SK-N-SH treated with all-trans-retinoic acid at 6 μM for 48 hours (cell line): Measurements from ENCODE around the gene LORICRIN.

Source experiments
- ATAC-seq: fragments of 200-7000 bp; cut with Tn5 transposase; 3 replicates; pipeline ENCODE4 v1.9.1; 2020; ENCODE audit warnings: mild to moderate bottlenecking, moderate library complexity
- BACH2 ChIP-seq: fragments of 250-450 bp; sonication (Bioruptor Pico); IDR thresholded peaks from 2 replicates; pipeline ENCODE4 v1.9.0; 2021; ENCODE audit warnings: mild to moderate bottlenecking, borderline replicate concordance
- CSDC2 ChIP-seq: fragments of 250-450 bp; sonication (Bioruptor Pico); IDR thresholded peaks from 2 replicates; pipeline ENCODE4 v1.5.0; 2020; ENCODE audit warnings: mild to moderate bottlenecking, moderate library complexity
- ESRRG ChIP-seq: fragments of 250-450 bp; sonication (Bioruptor Pico); IDR thresholded peaks from 2 replicates; pipeline ENCODE4 v1.6.1; 2021; ENCODE audit warnings: mild to moderate bottlenecking
- GLIS3 ChIP-seq: fragments of 250-450 bp; sonication (Bioruptor Pico); IDR thresholded peaks from 2 replicates; pipeline ENCODE4 v1.5.0; 2020; ENCODE audit warnings: mild to moderate bottlenecking, moderate library complexity
- ISL1 ChIP-seq: fragments of 250-450 bp; sonication (Bioruptor Pico); IDR thresholded peaks from 2 replicates; pipeline ENCODE4 v2.1.2; 2022; ENCODE audit warnings: mild to moderate bottlenecking, moderate library complexity
- OSR1 ChIP-seq: fragments of 250-450 bp; sonication (Bioruptor Pico); IDR thresholded peaks from 2 replicates; pipeline ENCODE4 v1.8.0; 2022; ENCODE audit warnings: moderate library complexity, mild to moderate bottlenecking, inconsistent platforms
- PPARA ChIP-seq: fragments of 250-450 bp; sonication (Bioruptor Pico); IDR thresholded peaks from 2 replicates; pipeline ENCODE4 v1.5.0; 2020; ENCODE audit warnings: mild to moderate bottlenecking, borderline replicate concordance
- RARB ChIP-seq: fragments of 250-450 bp; sonication (Bioruptor Pico); IDR thresholded peaks from 2 replicates; pipeline ENCODE4 v1.8.0; 2021; ENCODE audit warnings: mild to moderate bottlenecking, moderate library complexity
- SNAI2 ChIP-seq: fragments of 250-450 bp; sonication (Bioruptor Pico); IDR thresholded peaks from 2 replicates; pipeline ENCODE4 v1.5.0; 2020; ENCODE audit warnings: mild to moderate bottlenecking, moderate library complexity
- TCF4 ChIP-seq: fragments of 250-450 bp; sonication (Bioruptor Pico); IDR thresholded peaks from 2 replicates; pipeline ENCODE4 v1.8.0; 2021; ENCODE audit warnings: mild to moderate bottlenecking, moderate library complexity, borderline replicate concordance
- TOX ChIP-seq: fragments of 250-450 bp; sonication (Bioruptor Pico); IDR thresholded peaks from 2 replicates; pipeline ENCODE4 v1.8.0; 2021; ENCODE audit warnings: mild to moderate bottlenecking, moderate library complexity, borderline replicate concordance
- ZC3H10 ChIP-seq: fragments of 250-450 bp; sonication (Bioruptor Pico); IDR thresholded peaks from 2 replicates; pipeline ENCODE4 v1.5.1; 2021; ENCODE audit warnings: mild to moderate bottlenecking, moderate library complexity
- ZFP3 ChIP-seq: fragments of 250-450 bp; sonication (Bioruptor Pico); IDR thresholded peaks from 2 replicates; pipeline ENCODE4 v1.5.0; 2020; ENCODE audit warnings: mild to moderate bottlenecking, moderate library complexity
- ZNF565 ChIP-seq: fragments of 450-650 bp; formaldehyde crosslinking; conservative IDR thresholded peaks from 2 replicates; pipeline ENCODE4 v1.5.0; 2020; ENCODE audit warnings: low read depth, mild to moderate bottlenecking, moderate library complexity
- ZNF70 ChIP-seq: fragments of 450-650 bp; formaldehyde crosslinking; IDR thresholded peaks from 2 replicates; pipeline ENCODE4 v1.5.0; 2020; ENCODE audit warnings: mild to moderate bottlenecking, moderate library complexity
- ZNF8 ChIP-seq: fragments of 450-650 bp; formaldehyde crosslinking; IDR thresholded peaks from 2 replicates; pipeline ENCODE4 v1.5.0; 2020; ENCODE audit warnings: mild to moderate bottlenecking, moderate library complexity
- TF ChIP-seq, protein P1 (sequence below): fragments of 250-450 bp; sonication (Bioruptor Pico); IDR thresholded peaks from 2 replicates; pipeline ENCODE4 v1.8.0; 2020; ENCODE audit warnings: mild to moderate bottlenecking, moderate library complexity, borderline replicate concordance
- TF ChIP-seq, protein P2 (sequence below): fragments of 250-450 bp; sonication (Bioruptor Pico); IDR thresholded peaks from 2 replicates; pipeline ENCODE4 v1.5.0; 2020; ENCODE audit warnings: mild to moderate bottlenecking, moderate library complexity
- TF ChIP-seq, protein P3 (sequence below): fragments of 250-450 bp; sonication (Bioruptor Pico); IDR thresholded peaks from 2 replicates; pipeline ENCODE4 v1.8.0; 2021; ENCODE audit warnings: low read depth, mild to moderate bottlenecking, moderate library complexity, borderline replicate concordance
- TF ChIP-seq, protein P4 (sequence below): fragments of 250-450 bp; sonication (Bioruptor Pico); IDR thresholded peaks from 2 replicates; pipeline ENCODE4 v1.5.1; 2021; ENCODE audit warnings: mild to moderate bottlenecking, moderate library complexity

Gene LORICRIN

DNA sequence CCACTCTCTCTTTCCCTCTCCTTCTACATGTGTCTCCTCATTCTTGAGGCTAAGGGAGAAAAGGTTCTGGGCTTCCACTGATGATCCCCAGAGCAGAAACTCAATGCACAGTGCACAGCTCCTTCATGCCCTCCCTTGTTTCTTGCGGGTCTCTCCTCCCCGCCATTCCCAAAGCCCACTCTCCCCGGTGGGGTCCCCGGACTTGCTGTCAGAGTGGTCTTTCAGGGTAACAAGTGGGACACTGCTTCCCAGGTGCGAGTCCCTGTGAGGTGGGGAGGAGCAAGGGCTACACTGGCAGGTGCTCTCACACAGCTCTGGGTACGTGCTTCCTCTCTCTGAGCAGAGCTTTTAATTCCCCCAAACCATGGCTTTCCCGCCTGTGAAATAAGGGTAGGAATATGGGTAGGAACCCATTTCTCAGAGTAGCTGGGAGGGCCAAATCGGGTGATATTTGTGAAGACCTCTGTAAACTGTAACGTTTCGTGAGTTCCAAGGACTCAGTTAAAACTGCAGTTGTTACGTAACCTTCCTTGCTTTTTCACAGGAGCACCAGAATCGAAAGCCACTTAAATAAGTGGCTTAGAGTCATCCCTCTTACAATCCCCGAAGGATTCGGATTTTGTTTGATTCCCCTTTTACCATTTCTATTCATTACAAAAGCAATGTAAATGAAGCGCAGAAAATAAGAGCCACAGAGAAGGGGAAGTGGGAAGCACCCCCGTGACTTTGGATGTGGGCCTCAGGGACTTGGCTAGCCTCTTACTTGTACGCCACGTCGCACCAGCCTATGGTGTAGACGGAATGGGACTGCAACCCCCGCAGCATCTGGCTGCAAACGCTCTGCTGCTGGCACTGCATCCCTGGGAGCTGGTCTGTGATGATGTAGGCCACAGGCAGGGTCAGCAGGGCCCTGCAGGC, 47.1 kb downstream of the LORICRIN start (continued):
- TF ChIP-seq, protein P1, sequence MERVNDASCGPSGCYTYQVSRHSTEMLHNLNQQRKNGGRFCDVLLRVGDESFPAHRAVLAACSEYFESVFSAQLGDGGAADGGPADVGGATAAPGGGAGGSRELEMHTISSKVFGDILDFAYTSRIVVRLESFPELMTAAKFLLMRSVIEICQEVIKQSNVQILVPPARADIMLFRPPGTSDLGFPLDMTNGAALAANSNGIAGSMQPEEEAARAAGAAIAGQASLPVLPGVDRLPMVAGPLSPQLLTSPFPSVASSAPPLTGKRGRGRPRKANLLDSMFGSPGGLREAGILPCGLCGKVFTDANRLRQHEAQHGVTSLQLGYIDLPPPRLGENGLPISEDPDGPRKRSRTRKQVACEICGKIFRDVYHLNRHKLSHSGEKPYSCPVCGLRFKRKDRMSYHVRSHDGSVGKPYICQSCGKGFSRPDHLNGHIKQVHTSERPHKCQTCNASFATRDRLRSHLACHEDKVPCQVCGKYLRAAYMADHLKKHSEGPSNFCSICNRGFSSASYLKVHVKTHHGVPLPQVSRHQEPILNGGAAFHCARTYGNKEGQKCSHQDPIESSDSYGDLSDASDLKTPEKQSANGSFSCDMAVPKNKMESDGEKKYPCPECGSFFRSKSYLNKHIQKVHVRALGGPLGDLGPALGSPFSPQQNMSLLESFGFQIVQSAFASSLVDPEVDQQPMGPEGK (CRISPR knock-in tag) = no peak
- TF ChIP-seq CSDC2 = no peak
- no peak for TF ChIP-seq ZC3H10 (CRISPR knock-in tag)
- no peak for TF ChIP-seq TCF4
- TF ChIP-seq TOX (CRISPR knock-in tag) = no peak

DNA sequence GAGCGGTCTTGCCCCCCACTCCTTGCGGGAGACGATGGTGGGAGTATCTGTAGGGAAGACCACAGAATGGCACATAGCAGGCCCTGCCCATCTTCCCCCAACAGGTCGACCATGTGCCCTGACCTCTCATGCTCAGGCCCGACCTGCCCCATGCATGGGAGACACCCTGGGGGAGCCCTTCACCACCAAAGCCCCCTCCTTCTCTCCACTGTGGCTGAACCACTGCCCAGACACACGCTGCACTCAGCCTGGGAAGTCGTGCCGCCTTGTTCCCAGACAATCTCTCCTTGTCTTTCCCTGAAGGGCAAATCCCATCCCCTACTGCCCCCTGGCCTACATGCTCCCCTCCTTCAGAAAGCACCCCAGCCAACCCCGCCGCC, 47.7 kb downstream of the LORICRIN start:
- TF ChIP-seq PPARA (CRISPR knock-in tag) (no peak), ISL1 (CRISPR knock-in tag) (no peak), OSR1 (no peak), BACH2 (CRISPR knock-in tag) (no peak), GLIS3 (CRISPR knock-in tag) (no peak), RARB (CRISPR knock-in tag) (no peak), CSDC2 (no peak), SNAI2 (CRISPR knock-in tag) (no peak), TCF4 (no peak), ZNF70 (CRISPR knock-in tag) (no peak), TOX (CRISPR knock-in tag) (no peak)
- TF ChIP-seq, protein P1 (CRISPR knock-in tag) = no peak
- TF ChIP-seq, protein P2, sequence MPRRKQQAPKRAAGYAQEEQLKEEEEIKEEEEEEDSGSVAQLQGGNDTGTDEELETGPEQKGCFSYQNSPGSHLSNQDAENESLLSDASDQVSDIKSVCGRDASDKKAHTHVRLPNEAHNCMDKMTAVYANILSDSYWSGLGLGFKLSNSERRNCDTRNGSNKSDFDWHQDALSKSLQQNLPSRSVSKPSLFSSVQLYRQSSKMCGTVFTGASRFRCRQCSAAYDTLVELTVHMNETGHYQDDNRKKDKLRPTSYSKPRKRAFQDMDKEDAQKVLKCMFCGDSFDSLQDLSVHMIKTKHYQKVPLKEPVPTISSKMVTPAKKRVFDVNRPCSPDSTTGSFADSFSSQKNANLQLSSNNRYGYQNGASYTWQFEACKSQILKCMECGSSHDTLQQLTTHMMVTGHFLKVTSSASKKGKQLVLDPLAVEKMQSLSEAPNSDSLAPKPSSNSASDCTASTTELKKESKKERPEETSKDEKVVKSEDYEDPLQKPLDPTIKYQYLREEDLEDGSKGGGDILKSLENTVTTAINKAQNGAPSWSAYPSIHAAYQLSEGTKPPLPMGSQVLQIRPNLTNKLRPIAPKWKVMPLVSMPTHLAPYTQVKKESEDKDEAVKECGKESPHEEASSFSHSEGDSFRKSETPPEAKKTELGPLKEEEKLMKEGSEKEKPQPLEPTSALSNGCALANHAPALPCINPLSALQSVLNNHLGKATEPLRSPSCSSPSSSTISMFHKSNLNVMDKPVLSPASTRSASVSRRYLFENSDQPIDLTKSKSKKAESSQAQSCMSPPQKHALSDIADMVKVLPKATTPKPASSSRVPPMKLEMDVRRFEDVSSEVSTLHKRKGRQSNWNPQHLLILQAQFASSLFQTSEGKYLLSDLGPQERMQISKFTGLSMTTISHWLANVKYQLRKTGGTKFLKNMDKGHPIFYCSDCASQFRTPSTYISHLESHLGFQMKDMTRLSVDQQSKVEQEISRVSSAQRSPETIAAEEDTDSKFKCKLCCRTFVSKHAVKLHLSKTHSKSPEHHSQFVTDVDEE (CRISPR knock-in tag) = no peak
- TF ChIP-seq, protein P3, sequence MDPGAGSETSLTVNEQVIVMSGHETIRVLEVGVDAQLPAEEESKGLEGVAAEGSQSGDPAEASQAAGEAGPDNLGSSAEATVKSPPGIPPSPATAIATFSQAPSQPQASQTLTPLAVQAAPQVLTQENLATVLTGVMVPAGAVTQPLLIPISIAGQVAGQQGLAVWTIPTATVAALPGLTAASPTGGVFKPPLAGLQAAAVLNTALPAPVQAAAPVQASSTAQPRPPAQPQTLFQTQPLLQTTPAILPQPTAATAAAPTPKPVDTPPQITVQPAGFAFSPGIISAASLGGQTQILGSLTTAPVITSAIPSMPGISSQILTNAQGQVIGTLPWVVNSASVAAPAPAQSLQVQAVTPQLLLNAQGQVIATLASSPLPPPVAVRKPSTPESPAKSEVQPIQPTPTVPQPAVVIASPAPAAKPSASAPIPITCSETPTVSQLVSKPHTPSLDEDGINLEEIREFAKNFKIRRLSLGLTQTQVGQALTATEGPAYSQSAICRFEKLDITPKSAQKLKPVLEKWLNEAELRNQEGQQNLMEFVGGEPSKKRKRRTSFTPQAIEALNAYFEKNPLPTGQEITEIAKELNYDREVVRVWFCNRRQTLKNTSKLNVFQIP (CRISPR knock-in tag) = no peak
- no peak for ATAC-seq

DNA sequence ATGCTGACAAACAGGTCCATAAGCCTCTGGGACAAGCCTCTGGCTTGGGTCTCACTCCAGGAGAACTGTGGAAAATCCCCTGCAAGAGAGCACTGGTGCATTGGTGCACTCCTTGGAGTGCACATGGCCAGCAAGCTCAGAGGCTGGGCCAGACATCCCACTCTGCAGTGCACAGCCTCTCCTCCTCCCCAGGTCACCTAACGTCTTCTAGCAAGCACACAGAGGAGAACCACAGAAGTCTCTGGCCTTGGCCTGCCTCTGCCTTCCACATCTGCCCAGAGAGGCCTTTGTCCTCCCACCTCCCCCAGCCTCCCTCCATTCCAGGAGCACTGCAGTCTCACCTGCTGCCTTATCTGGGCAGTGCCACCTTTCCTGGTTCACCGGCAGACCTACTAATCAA, 49.1 kb downstream of the LORICRIN start:
- no peak for ATAC-seq
- TF ChIP-seq TCF4 (no peak), ESRRG (no peak), ZNF8 (CRISPR knock-in tag) (no peak), PPARA (CRISPR knock-in tag) (no peak), GLIS3 (CRISPR knock-in tag) (no peak), OSR1 (no peak), ZC3H10 (CRISPR knock-in tag) (no peak), SNAI2 (CRISPR knock-in tag) (no peak), ISL1 (CRISPR knock-in tag) (no peak), TOX (CRISPR knock-in tag) (no peak), ZNF565 (CRISPR knock-in tag) (no peak), BACH2 (CRISPR knock-in tag) (no peak), ZNF70 (CRISPR knock-in tag) (no peak), CSDC2 (no peak), ZFP3 (CRISPR knock-in tag) (no peak)
- TF ChIP-seq, protein P4, sequence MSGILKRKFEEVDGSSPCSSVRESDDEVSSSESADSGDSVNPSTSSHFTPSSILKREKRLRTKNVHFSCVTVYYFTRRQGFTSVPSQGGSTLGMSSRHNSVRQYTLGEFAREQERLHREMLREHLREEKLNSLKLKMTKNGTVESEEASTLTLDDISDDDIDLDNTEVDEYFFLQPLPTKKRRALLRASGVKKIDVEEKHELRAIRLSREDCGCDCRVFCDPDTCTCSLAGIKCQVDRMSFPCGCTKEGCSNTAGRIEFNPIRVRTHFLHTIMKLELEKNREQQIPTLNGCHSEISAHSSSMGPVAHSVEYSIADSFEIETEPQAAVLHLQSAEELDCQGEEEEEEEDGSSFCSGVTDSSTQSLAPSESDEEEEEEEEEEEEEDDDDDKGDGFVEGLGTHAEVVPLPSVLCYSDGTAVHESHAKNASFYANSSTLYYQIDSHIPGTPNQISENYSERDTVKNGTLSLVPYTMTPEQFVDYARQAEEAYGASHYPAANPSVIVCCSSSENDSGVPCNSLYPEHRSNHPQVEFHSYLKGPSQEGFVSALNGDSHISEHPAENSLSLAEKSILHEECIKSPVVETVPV (CRISPR knock-in tag) = no peak
- TF ChIP-seq, protein P3 (CRISPR knock-in tag) = no peak
- TF ChIP-seq, protein P1 (CRISPR knock-in tag) = no peak
- TF ChIP-seq, all 23 proteins: peak for 0
